ENCODE data around the gene PIKFYVE. TPM values are rescaled to one million over a fixed set of nuclear protein-coding genes. Genes with fewer than 3 reads are reported as not detected.
"Not testable (repeated sequence)": the region's sequence is repeated elsewhere in the genome, so short reads cannot be mapped to it uniquely, and the experiment has no call there.

Gene PIKFYVE
- total and polyA plus RNA-seq, 5 experiments from 2014 or later: 5.3 to 51.2 (median 6.6) TPM

DNA sequence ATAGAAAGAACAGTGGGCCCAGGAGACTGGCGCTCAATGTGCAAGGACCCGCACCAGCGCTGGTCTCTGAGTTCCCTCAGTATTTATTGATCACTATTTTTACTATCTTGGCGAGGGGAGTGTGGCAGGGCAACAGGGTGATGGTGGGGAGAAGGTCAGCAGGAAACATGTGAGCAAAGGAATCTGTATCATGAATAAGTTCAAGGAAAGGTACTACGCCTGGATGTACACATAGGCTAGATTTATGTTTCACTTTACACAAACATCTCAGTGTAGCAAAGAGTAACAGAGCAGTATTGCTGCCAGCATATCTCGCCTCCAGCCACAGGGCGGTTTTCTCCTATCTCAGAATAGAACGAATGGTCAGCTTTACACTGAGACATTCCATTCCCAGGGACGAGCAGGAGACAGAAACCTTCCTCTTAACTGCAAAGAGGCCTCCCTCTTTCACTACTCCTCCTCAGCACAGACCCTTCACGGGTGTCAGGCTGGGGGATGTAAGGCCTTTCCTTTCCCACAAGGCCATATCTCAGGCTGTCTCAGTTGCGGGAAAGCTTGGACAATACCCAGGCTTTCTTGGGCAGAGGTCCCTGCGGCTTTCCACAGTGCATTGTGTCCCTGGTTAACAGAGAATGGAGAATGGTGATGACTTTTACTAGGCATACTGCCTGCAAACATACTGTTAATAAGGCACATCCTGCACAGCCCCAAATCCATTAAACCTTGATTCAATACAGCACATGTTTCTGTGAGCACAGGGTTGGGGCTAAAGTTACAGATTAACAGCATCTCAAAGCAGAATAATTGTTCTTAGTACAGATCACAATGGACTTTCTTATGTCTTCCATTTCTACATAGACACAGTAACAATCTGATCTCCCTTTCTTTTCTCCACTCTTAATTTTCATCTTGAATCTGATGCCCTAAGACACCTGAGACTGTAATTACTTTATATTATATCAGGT is 8.9 kb upstream of the PIKFYVE start:
- not testable (repeated sequence) for H3K36me3 Mint-ChIP-seq, H3K27ac Mint-ChIP-seq, H3K27me3 Mint-ChIP-seq, H3K9me3 Mint-ChIP-seq, ATAC-seq, DNase-seq
- peak overlapping the region in 5 of 10 donors; percentile 0 to 52 (median 50) for H3K4me3 Mint-ChIP-seq
- POLR2A ChIA-PET: interaction anchor here (6.2 kb wide), 1 partner anchor 11 kb away, joined by 98 read pairs; the partner anchor contains the start of gene PIKFYVE
- peaks cover 11 to 31% (median 28%) of the 10 kb centered on the region in 4 donors for H3K4me1 Mint-ChIP-seq

DNA sequence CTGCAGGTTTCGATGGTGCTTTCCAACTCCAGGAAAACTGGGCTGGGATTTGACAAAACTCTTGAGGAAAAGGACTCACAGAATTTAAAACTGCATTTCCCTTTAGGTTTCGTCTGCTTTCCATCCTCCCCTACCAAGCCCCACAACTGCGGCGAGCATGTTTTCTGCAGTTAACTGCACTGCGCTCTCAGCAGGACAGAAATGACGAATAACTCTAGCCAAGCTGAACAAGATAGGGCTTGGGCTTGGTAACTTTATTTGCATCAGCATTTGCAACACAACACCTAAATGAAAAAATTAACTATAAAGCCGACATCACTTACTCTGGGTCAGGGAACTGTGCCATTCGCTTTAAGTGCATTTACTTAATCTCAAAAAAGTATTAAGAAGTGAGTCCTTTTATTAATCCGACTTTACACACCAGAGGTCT is 669 bp upstream of the PIKFYVE start:
- Mint-ChIP-seq H3K9me3 (no peaks in the 10 kb centered on the region), H3K27me3 (no peaks in the 10 kb centered on the region), H3K4me1 (peaks cover 19 to 56% (median 48%) of the 10 kb centered on the region in 4 donors), H3K27ac (peak overlapping the region; percentile 94 to 99 (median 98)), H3K4me3 (peak overlapping the region; percentile 88 to 99 (median 96)), H3K36me3 (peaks cover 0 to 3% (median 2%) of the 10 kb centered on the region in 3 donors)
- DNase-seq (peak; percentile 17 to 77 (median 59)), ATAC-seq (peak; percentile 62 to 73)
- POLR2A ChIA-PET: interaction anchor here (0.6 to 8.1 kb wide), 7 partner anchors 11 to 1101 kb away, joined by 3 to 98 read pairs (median 5); partner anchors contain the start of genes CREB1, IDH1 and METTL21A

DNA sequence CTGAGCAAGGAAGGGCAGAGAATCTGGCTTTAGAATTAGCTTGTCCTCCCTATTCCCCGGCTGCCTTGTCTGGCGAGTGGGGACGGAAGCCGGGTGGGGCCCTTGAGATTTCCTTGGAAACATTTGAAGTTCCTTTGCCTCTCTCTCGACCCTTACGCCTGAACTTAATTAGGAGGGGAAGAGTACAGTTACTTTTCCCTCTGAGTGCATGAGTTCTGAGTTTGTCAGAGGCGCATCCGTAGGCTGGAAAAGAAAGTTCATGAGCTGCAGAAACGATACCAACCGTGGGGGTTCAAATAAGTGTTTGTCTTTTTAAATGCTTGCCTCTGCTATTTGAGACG is 468 bp downstream of the PIKFYVE start:
- DNase-seq (no peak), ATAC-seq (peak; percentile 10 to 17)
- peaks cover 5 to 12% (median 8%) of the 10 kb centered on the region in 3 donors for H3K36me3 Mint-ChIP-seq
- no peaks in the 10 kb centered on the region for H3K9me3 Mint-ChIP-seq
- peaks cover 22 to 61% (median 51%) of the 10 kb centered on the region in 4 donors for H3K4me1 Mint-ChIP-seq
- peak overlapping the region; percentile 88 to 99 (median 96) for H3K4me3 Mint-ChIP-seq
- peak overlapping the region; percentile 94 to 99 (median 98) for H3K27ac Mint-ChIP-seq
- POLR2A ChIA-PET: interaction anchor here (0.8 to 8.1 kb wide), 6 partner anchors 12 to 1102 kb away, joined by 3 to 98 read pairs (median 4); partner anchors contain the start of genes CREB1 and IDH1
- no peaks in the 10 kb centered on the region for H3K27me3 Mint-ChIP-seq

DNA sequence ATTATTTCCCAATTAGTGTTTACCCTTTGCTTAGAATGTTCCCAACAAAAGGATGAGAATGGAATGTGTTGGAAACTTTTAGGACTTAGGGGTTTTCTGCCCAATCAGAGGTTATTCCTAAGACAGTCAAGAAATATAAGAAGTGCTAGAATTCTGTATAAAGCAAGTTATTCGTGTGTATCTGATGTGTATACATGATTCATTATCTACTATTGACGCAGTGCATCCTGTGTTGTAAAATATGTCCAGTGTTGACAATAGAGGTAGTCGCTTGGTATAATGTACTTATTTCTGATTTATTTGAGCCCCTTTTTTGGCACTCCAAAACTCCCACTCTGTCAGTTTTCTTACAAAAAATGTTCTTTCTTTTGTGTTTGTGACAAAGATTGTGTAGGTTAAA is 881 bp downstream of the PIKFYVE start:
- peaks cover 6 to 16% (median 8%) of the 10 kb centered on the region in 3 donors for H3K36me3 Mint-ChIP-seq
- POLR2A ChIA-PET: interaction anchor here (1.2 to 8.1 kb wide), 4 partner anchors 11 to 1102 kb away, joined by 3 to 98 read pairs (median 8); partner anchors contain the start of genes CREB1 and IDH1
- no peak for DNase-seq
- H3K4me1 Mint-ChIP-seq: peaks cover 23 to 61% (median 51%) of the 10 kb centered on the region in 4 donors
- no peak for ATAC-seq
- no peaks in the 10 kb centered on the region for H3K27me3 Mint-ChIP-seq
- H3K9me3 Mint-ChIP-seq: no peaks in the 10 kb centered on the region
- peak overlapping the region; percentile 94 to 99 (median 98) for H3K27ac Mint-ChIP-seq
- H3K4me3 Mint-ChIP-seq: peak overlapping the region; percentile 88 to 99 (median 96)

DNA sequence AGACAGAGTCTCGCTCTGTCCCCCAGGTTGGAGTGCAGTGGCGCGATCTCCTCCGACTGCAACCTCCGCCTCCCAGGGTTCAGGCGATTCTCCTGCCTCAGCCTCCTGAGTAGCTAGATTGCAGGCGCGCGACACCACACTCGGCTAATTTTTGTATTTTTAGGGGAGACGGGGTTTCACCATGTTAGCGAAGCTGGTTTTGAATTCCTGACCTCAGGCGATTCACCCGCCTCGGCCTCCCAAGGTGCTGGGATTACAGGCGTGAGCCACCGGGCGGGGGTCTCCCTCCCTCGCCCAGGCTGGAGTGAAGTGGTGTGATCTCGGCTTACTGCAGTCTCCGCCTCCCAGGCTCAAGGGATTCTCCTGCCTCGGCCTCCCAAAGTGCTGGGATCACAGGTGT is 1.5 kb downstream of the PIKFYVE start:
- Mint-ChIP-seq H3K27ac (peak overlapping the region; percentile 58 to 98 (median 84)), H3K36me3 (peaks cover 6 to 21% (median 8%) of the 10 kb centered on the region in 3 donors), H3K4me1 (peaks cover 23 to 61% (median 51%) of the 10 kb centered on the region in 4 donors), H3K4me3 (peak overlapping the region; percentile 88 to 99 (median 96))
- not testable (repeated sequence) for H3K27me3 Mint-ChIP-seq, H3K9me3 Mint-ChIP-seq, DNase-seq, ATAC-seq
- POLR2A ChIA-PET: interaction anchor here (8.1 kb wide), 1 partner anchor 14 kb away, joined by 98 read pairs; the partner anchor contains the start of gene IDH1

DNA sequence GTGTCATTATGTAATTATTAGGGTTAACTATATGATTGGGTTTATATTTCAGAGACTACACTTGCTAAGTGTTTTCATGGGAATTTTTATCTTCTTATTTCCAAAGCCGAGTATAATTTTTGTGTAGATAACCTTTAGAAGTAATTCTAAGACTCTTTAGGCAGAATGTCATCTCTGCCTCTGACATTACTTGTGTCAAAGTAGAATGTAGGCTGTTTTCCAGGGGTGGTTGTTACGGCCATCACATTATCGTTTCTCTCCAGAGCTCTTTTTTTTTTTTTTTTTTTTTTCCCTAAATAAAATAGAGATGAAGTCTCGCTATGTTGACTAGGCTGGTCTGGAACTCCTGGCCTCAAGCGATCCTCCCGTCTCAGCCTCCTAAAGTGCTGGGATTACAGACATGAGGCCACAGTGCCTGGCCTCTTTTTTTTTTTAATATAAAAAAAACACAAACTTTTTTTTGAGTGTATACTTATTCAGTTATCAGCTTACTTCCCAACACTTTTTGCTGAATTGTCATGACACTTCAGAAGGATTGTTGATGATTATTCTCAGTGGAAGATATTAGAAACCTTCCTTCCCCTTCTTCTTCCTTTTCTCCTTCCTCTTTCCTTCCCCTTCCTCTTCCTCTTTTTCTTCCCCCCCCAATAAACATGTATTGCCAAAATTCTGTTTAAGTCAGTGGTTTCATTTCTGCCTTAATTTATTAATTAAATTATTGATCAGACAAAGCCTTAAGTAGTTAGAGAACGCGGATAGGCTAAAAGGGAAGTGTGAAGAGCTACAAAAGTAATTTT is 2.3 kb downstream of the PIKFYVE start:
- Mint-ChIP-seq H3K4me3 (peak overlapping the region in 9 of 10 donors; percentile 79 to 99 (median 96)), H3K36me3 (peaks cover 6 to 25% (median 8%) of the 10 kb centered on the region in 3 donors), H3K27ac (peak overlapping the region in 7 of 10 donors; percentile 58 to 97 (median 83)), H3K9me3 (no peaks in the 10 kb centered on the region), H3K4me1 (peaks cover 23 to 61% (median 51%) of the 10 kb centered on the region in 4 donors), H3K27me3 (no peaks in the 10 kb centered on the region)
- POLR2A ChIA-PET: interaction anchor here (8.1 kb wide), 1 partner anchor 14 kb away, joined by 98 read pairs; the partner anchor contains the start of gene IDH1
- ATAC-seq (no peak), DNase-seq (no peak)

DNA sequence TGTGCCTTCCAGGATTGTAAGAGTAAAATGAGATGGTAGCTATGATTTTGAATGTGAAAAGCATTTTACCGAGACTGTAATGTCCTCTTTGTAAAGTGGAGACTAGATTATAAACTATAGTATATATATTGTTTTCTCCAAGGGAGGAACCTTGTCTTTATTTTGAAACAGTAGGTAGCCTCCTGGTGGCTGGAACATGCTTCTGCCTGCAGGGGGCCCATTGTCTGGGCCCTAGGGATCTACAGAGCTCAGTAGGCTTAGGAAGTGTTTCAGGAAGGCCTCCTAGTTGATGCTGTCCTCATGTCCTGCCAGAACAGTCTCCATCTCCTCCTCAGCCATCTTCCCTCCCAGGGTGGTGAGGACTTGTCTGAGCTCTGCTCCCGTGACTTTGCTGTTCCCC is 3.0 kb downstream of the PIKFYVE start:
- peak overlapping the region in 9 of 10 donors; percentile 21 to 84 (median 46) for H3K27ac Mint-ChIP-seq
- POLR2A ChIA-PET: interaction anchor here (0.7 to 8.1 kb wide), 2 partner anchors 15 to 748 kb away, joined by 3 to 98 read pairs; partner anchors contain the start of gene IDH1

DNA sequence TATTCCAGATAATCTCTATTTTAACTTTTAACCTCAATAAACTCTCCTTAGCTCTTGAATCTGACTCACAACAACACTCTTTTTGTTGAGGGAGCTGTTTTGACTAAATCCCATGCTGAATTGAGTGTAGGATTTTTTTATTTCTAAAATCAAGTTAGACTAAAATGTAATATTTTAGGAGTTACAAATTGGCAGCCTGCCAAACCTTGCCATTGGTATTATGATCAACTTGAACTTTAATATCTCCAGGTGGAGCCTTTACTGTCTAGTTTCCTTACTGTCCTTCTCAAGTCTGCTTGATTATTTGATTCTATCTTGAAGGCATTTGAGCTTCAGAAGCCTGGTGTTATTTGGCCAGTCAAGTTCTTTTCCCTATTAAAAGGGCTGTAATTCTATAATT is 8.7 kb downstream of the PIKFYVE start:
- POLR2A ChIA-PET: no interaction called here
- Mint-ChIP-seq H3K4me3 (no peak overlapping the region), H3K27me3 (no peaks in the 10 kb centered on the region), H3K27ac (peak overlapping the region in 3 of 10 donors; percentile 17 to 29 (median 29)), H3K9me3 (peaks cover 0 to 8% (median 0%) of the 10 kb centered on the region in 9 donors), H3K36me3 (peaks cover 42 to 88% (median 55%) of the 10 kb centered on the region in 3 donors), H3K4me1 (peaks cover 17 to 38% (median 35%) of the 10 kb centered on the region in 4 donors)
- DNase-seq (no peak), ATAC-seq (no peak)

More for the DNA sequence above, 3.0 kb downstream of the PIKFYVE start:
- no peak for ATAC-seq
- peaks cover 23 to 63% (median 56%) of the 10 kb centered on the region in 4 donors for H3K4me1 Mint-ChIP-seq
- no peak for DNase-seq
- H3K27me3 Mint-ChIP-seq: no peaks in the 10 kb centered on the region
- H3K4me3 Mint-ChIP-seq: peak overlapping the region in 4 of 10 donors; percentile 10 to 95 (median 32)
- H3K36me3 Mint-ChIP-seq: peaks cover 7 to 33% (median 13%) of the 10 kb centered on the region in 3 donors
- H3K9me3 Mint-ChIP-seq: no peaks in the 10 kb centered on the region

DNA sequence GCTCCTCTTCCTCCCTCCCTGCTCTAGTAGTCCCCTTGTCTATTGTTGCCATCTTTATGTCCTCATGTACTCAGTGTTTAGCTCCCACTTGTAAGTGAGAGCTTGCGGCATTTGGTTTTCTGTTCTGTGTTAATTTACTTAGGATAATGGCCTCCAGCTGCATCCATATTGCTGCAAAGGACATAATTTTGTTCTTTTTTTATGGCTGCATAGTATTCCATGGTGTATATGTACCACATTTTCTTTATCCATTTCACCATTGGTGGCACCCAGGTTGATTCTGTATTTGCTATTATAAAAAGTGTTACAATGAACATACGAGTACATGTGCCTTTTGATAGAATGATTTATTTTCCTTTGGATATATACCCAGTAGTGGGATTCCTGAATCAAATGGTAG is 12.5 kb downstream of the PIKFYVE start:
- no peak for ATAC-seq
- H3K4me1 Mint-ChIP-seq: peaks cover 19 to 52% (median 41%) of the 10 kb centered on the region in 4 donors

DNA sequence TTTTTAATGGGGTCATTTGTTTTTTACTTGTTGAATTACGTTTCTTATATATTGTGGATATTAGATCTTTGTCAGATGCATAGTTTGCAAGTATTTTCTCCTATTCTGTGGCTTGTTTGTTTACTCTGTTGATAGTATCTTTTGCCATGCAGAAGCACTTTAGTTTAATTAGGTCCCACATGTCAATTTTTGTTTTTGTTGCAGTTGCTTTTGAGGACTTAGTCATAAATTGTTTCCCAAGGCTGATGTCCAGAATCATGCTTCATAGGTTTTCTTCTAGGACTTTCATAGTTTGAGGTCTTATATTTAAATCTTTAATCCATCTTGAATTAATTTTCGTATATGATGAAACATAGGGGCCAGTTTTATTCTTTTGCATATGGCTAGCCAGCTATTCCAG is 13.2 kb downstream of the PIKFYVE start:
- peaks cover 0 to 8% (median 0%) of the 10 kb centered on the region in 9 donors for H3K9me3 Mint-ChIP-seq
- no peak overlapping the region for H3K4me3 Mint-ChIP-seq
- peaks cover 33 to 97% (median 55%) of the 10 kb centered on the region in 3 donors for H3K36me3 Mint-ChIP-seq
- H3K27me3 Mint-ChIP-seq: no peaks in the 10 kb centered on the region
- peak overlapping the region in 2 of 10 donors; percentile 11 to 28 for H3K27ac Mint-ChIP-seq
- ATAC-seq (no peak), DNase-seq (no peak)
- POLR2A ChIA-PET: no interaction called here
- peaks cover 19 to 47% (median 35%) of the 10 kb centered on the region in 4 donors for H3K4me1 Mint-ChIP-seq

More for the DNA sequence above, 12.5 kb downstream of the PIKFYVE start:
- H3K4me3 Mint-ChIP-seq: no peak overlapping the region
- no peak for DNase-seq
- peaks cover 0 to 8% (median 0%) of the 10 kb centered on the region in 9 donors for H3K9me3 Mint-ChIP-seq
- H3K27me3 Mint-ChIP-seq: no peaks in the 10 kb centered on the region
- peaks cover 36 to 99% (median 62%) of the 10 kb centered on the region in 3 donors for H3K36me3 Mint-ChIP-seq
- POLR2A ChIA-PET: interaction anchor here (0.6 to 1.4 kb wide), 2 partner anchors 12 to 750 kb away, joined by 5 to 7 read pairs; partner anchors contain the start of gene PIKFYVE
- no peak overlapping the region for H3K27ac Mint-ChIP-seq

DNA sequence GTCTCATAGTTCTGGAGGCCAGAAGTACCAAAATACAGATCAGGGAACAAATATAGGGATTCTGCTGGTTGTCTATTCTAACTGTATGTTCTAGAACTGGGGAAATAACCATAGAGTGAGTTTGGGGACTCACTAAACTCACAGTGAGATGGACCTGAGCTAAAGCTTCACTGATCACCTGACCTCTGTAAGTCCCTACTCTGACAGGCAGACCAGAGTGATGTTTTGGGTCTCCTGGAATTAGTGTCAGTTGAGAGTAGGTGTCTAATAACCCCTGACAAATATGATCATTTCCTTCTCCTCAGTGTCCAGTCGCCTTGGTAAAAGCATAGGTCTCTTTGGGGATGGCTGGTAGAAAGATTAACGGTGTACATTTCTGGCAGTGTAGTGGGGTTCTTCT is 14.2 kb downstream of the PIKFYVE start:
- no peaks in the 10 kb centered on the region for H3K27me3 Mint-ChIP-seq
- peak overlapping the region in 5 of 10 donors; percentile 16 to 80 (median 22) for H3K27ac Mint-ChIP-seq
- no peak for ATAC-seq

More for the DNA sequence above, 14.2 kb downstream of the PIKFYVE start:
- Mint-ChIP-seq H3K4me1 (peaks cover 18 to 41% (median 29%) of the 10 kb centered on the region in 4 donors), H3K36me3 (peaks cover 32 to 94% (median 50%) of the 10 kb centered on the region in 3 donors), H3K9me3 (peaks cover 0 to 8% (median 0%) of the 10 kb centered on the region in 9 donors), H3K4me3 (no peak overlapping the region)
- DNase-seq: no peak
- POLR2A ChIA-PET: interaction anchor here (1.2 kb wide), 1 partner anchor 14 kb away, joined by 3 read pairs; the partner anchor contains the start of gene PIKFYVE

Data from naive thymus-derived CD8-positive, alpha-beta T cell (primary cell).